ENCODE data around the gene PNPLA2. TPM values are rescaled to one million over a fixed set of nuclear protein-coding genes. Genes with fewer than 3 reads are reported as not detected.

PNPLA2 gene
- total RNA-seq, 2 experiments from 2014 or later, result 19.8 to 41.2 TPM

GRCh38 chr11:854601-855329 lies 36.1 kb downstream of the PNPLA2 start:
- Histone ChIP-seq H3K36me3 (ENCODE audit: insufficient read depth, low read length) (no peaks in the 10 kb centered on the region), H3K9me2 (ENCODE audit: insufficient read depth, low read length) (no peaks in the 10 kb centered on the region), H3K4me2 (ENCODE audit: low read length) (no peak overlapping the region), H3K4me3 (ENCODE audit: low read depth, low read length, poor library complexity, severe bottlenecking) (no peak overlapping the region), H3K9me3 (ENCODE audit: low read length) (no peaks in the 10 kb centered on the region), H2AFZ (ENCODE audit: low read length) (no peak overlapping the region), H4K20me1 (ENCODE audit: insufficient read depth, low read length) (no peaks in the 10 kb centered on the region), H3K27ac (ENCODE audit: low read depth, low read length, poor library complexity, severe bottlenecking) (no peak overlapping the region), H3K79me2 (ENCODE audit: insufficient read depth, low read depth, low read length) (no peaks in the 10 kb centered on the region), H3K4me1 (ENCODE audit: insufficient read depth, low read length, poor library complexity, severe bottlenecking) (peaks cover 5% of the 10 kb centered on the region)
- intact Hi-C loops (cut with micrococcal nuclease; ENCODE audit: unreplicated experiment), result no loop called here
- TF ChIP-seq EZH2phosphoT487 (IDR thresholded peaks at IDR 0.05; ENCODE audit: borderline replicate concordance, low read depth, low read length), result no peak
- ChIA-PET POLR2A (no interaction called here), CTCF (ENCODE audit: unreplicated experiment) (no interaction called here)
- DNase-seq (ENCODE audit: low spot score), result no peak
- no TSS peak for BruUV-seq (replicated peaks)

DNA sequence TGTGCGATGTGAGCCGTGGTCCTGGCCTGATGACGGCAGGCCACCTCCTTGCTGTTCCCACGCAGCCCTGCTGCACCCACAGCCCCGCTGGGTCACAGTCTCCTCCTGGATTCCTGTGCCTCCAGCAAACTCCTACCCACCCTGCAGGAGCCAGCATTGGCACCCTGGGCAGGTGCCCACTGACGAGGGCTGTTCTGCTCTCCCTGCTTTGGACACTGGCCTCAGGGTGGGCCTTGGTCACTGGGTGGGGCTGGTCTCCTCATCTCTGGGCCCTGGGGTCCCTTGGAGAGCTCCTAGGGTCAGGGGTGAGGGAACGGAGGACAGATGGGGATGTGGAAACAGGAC lies 36.6 kb downstream of the PNPLA2 start:
- no peak for TF ChIP-seq EZH2phosphoT487 (IDR thresholded peaks at IDR 0.05; ENCODE audit: borderline replicate concordance, low read depth, low read length)
- TF ChIP-seq CTCF (conservative IDR thresholded peaks at IDR 0.05; ENCODE audit: low read length), result no peak

DNA sequence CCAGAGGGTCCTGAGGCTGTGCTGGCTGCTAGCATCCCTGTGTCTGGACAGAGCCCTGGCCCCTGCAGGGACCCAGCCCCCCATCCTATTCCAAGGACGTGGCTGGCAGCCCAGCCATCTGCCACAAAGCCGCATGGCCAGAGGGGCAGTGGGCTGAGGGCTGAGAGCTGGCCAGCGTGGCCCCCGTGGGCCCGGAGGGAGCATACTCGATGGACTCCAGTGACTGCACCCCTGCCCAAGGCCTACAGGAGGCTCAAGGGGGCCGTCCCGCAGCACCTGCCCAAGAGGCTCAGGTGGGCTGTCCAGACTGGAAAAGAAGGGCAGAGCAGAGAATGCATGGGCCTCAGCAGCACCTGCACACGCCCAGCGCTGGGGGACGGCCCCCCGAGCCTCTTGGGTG lies 37.1 kb downstream of the PNPLA2 start:
- Histone ChIP-seq H3K27ac (ENCODE audit: low read depth, low read length, poor library complexity, severe bottlenecking) (no peak overlapping the region), H3K9me2 (ENCODE audit: insufficient read depth, low read length) (no peaks in the 10 kb centered on the region), H2AFZ (ENCODE audit: low read length) (no peak overlapping the region), H3K9me3 (ENCODE audit: low read length) (no peaks in the 10 kb centered on the region), H3K4me2 (ENCODE audit: low read length) (no peak overlapping the region), H4K20me1 (ENCODE audit: insufficient read depth, low read length) (no peaks in the 10 kb centered on the region), H3K4me3 (ENCODE audit: low read depth, low read length, poor library complexity, severe bottlenecking) (no peak overlapping the region), H3K36me3 (ENCODE audit: insufficient read depth, low read length) (no peaks in the 10 kb centered on the region), H3K79me2 (ENCODE audit: insufficient read depth, low read depth, low read length) (no peaks in the 10 kb centered on the region), H3K4me1 (ENCODE audit: insufficient read depth, low read length, poor library complexity, severe bottlenecking) (peaks cover 5% of the 10 kb centered on the region)
- TF ChIP-seq EZH2phosphoT487 (IDR thresholded peaks at IDR 0.05; ENCODE audit: borderline replicate concordance, low read depth, low read length) (no peak), CTCF (conservative IDR thresholded peaks at IDR 0.05; ENCODE audit: low read length) (no peak)
- ChIA-PET POLR2A (no interaction called here), CTCF (ENCODE audit: unreplicated experiment) (interaction anchor here (0.9 kb wide), 1 partner anchor 11 kb away, joined by 3 read pairs; no protein-coding TSS in a partner anchor)
- no TSS peak for BruUV-seq (replicated peaks)
- intact Hi-C loops (cut with micrococcal nuclease; ENCODE audit: unreplicated experiment), result no loop called here
- no peak for DNase-seq (ENCODE audit: low spot score)

More for the DNA sequence above, 36.6 kb downstream of the PNPLA2 start:
- H3K9me3 ChIP-seq (ENCODE audit: low read length), result no peaks in the 10 kb centered on the region
- no peaks in the 10 kb centered on the region for H3K9me2 ChIP-seq (ENCODE audit: insufficient read depth, low read length)
- intact Hi-C loops (cut with micrococcal nuclease; ENCODE audit: unreplicated experiment), result no loop called here
- no peaks in the 10 kb centered on the region for H3K79me2 ChIP-seq (ENCODE audit: insufficient read depth, low read depth, low read length)
- no peak overlapping the region for H3K4me3 ChIP-seq (ENCODE audit: low read depth, low read length, poor library complexity, severe bottlenecking)
- H3K27ac ChIP-seq (ENCODE audit: low read depth, low read length, poor library complexity, severe bottlenecking), result no peak overlapping the region
- ChIA-PET POLR2A (no interaction called here), CTCF (ENCODE audit: unreplicated experiment) (no interaction called here)
- no peak for DNase-seq (ENCODE audit: low spot score)
- no TSS peak for BruUV-seq (replicated peaks)
- H2AFZ ChIP-seq (ENCODE audit: low read length), result no peak overlapping the region
- no peaks in the 10 kb centered on the region for H4K20me1 ChIP-seq (ENCODE audit: insufficient read depth, low read length)
- H3K4me1 ChIP-seq (ENCODE audit: insufficient read depth, low read length, poor library complexity, severe bottlenecking), result peaks cover 5% of the 10 kb centered on the region
- H3K36me3 ChIP-seq (ENCODE audit: insufficient read depth, low read length), result no peaks in the 10 kb centered on the region
- H3K4me2 ChIP-seq (ENCODE audit: low read length), result no peak overlapping the region
